GM18520 (cell line): ENCODE data around the gene PTPN1.
A peak's percentile ranks its signal among the peaks of the same experiment; 100 is the strongest.
"Not testable (repeated sequence)": the region's sequence is repeated elsewhere in the genome, so short reads cannot be mapped to it uniquely, and the experiment has no call there.

Experiments used
- ATAC-seq: cut with Tn5 transposase; IDR thresholded peaks from one replicate; pipeline ENCODE4 v1.9.1; 2021; ENCODE audit not compliant: unreplicated experiment

Gene PTPN1

GRCh38 chr20:50527068-50527605 is 17.0 kb downstream of the PTPN1 start:
- ATAC-seq: no peak

- ATAC-seq: no peak
Observed at GRCh38 chr20:50528129-50528528, 17.9 kb downstream of the PTPN1 start.

GRCh38 chr20:50528804-50529351 is 18.7 kb downstream of the PTPN1 start:
- ATAC-seq: peak; percentile 67

DNA sequence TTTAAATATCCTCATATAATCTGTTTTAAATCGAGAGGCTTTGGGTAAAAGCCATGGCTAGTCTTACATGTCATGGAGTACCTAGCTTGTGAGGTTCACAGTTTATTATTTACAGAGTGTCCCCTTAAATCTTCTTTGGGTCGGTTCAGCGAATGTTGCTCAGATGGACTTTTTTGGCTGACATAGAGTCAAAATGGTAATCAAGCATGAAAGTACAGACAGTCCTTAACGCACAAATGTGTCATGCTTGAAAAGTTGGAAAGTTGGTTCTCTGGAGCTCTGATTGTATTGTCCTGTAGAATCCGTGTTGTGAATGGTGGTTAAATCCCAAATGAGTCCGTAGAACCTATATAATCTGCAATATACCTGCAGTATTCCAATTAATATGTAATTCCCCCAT is 22.0 kb downstream of the PTPN1 start:
- ATAC-seq: no peak

- no peak for ATAC-seq
Observed at GRCh38 chr20:50533061-50533460, 22.9 kb downstream of the PTPN1 start.

DNA sequence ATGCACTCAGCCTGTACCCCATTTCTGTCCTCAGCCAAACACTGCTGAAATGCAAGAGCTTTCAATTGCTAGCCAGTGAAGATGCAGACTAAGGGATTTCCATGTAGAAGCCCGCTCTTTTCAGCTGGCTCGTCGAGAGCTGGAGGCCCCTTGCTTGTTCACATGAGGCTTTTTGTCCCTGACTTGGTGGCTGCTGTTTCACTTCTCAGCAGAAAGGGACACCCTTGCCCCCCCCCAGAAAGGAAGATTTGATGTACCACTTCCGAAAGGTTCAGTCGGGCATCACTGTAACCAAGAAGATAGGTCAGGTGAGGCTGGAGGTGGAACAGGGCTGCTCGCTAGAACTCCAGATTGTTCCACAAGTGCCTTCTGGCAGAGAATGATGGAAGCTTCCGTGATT is 23.3 kb downstream of the PTPN1 start:
- no peak for ATAC-seq

- no peak for ATAC-seq
Observed at GRCh38 chr20:50534567-50534966, 24.4 kb downstream of the PTPN1 start.

- ATAC-seq: no peak
Observed at GRCh38 chr20:50535162-50535561, 25.0 kb downstream of the PTPN1 start.

DNA sequence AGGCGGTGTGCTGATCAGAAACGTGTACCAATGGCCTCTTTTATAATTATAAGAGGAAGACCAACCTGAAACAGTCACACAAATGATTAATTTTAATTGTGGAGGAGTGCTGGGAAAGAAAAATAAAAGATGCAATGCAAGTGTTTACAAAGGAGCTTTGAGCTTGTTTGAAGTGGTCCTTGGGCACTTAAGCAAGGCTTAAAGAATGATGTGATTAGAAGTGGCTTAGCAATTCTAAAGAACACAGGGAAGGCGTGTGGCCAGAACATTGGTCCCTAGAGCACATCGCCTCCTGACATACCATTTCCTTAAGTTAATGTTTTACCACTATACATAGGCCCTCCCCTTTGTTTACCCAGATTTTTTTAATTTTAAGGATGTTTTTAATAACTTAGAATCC is 26.1 kb downstream of the PTPN1 start:
- no peak for ATAC-seq

GRCh38 chr20:50537546-50538201 is 27.5 kb downstream of the PTPN1 start:
- ATAC-seq: no peak

DNA sequence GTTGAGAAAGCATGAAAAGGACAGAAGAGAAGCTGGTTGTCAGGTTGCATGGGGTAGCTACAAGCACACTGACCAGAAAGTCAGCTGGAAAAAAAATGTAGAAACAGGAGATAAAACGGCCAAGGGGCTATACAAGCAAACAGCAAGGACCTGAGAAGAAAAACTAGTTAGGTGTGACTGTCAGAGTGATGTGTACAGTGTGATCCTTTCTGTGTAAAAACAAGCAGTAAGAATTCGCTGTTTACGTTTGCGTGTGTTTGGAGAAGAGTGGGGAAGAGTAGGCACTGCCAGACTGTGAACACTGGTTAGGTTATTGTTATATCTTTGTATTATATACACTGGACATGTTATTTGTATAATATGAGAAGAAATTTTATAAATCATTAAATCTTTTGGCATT is 28.1 kb downstream of the PTPN1 start:
- no peak for ATAC-seq

GRCh38 chr20:50539798-50540197 is 29.6 kb downstream of the PTPN1 start:
- not testable (repeated sequence) for ATAC-seq

- ATAC-seq: peak; percentile 11
Observed at GRCh38 chr20:50540620-50541605, 30.7 kb downstream of the PTPN1 start.

DNA sequence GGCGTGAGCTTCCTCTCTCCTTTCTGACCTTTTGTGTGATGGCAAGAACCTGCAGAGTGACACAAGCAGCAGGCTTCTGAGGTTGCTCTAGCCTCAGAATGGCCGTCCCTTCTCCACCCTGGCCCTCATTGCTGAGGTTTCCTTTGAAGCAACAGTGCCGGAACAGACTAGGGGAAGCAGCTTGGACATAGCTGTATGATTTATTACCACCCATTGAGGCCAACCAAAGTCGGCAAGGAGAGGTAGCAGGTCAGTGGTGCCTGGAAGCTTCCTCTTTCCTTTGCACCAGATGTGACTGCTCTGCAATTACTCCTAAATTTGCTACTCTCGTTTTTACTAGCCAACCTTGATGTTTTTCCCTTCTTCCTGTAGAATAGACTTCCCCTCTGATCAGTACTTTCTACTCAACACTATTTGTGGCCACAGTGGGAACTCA is 31.4 kb downstream of the PTPN1 start:
- peak; percentile 32 for ATAC-seq

- ATAC-seq: no peak
Observed at GRCh38 chr20:50543326-50543725, 33.1 kb downstream of the PTPN1 start.

- ATAC-seq: no peak
Observed at GRCh38 chr20:50545126-50545525, 34.9 kb downstream of the PTPN1 start.

DNA sequence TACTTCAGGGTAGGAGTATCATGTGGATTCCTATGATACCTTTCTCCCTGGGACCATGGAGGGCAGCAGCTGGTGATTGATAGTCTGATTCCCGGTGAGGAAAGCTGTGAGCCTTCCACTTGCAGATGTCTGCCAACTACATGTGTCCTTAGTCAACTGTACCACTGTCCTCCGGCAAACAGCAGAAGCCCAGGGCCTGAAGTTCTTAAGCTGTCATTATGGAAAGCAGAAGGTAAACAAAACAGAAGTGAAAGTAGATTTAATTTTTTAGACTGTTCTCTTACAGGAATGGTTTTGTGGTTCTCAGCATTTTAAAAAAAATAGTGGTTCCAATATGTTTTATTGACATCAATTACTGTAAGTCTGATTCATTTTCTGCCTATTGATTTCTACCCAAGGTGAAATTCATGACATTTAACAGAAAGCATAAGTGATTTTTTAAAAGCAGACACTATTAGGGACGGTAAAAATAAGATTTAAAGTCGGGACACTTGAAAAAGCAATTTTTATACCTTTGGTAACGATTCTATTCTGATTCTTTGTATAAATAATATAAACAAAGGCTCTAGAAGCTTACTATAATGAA is 36.6 kb downstream of the PTPN1 start:
- no peak for ATAC-seq

- no peak for ATAC-seq
Observed at GRCh38 chr20:50547964-50548363, 37.8 kb downstream of the PTPN1 start.

GRCh38 chr20:50548396-50548795 is 38.2 kb downstream of the PTPN1 start:
- no peak for ATAC-seq

GRCh38 chr20:50550531-50550930 is 40.3 kb downstream of the PTPN1 start:
- ATAC-seq: no peak

DNA sequence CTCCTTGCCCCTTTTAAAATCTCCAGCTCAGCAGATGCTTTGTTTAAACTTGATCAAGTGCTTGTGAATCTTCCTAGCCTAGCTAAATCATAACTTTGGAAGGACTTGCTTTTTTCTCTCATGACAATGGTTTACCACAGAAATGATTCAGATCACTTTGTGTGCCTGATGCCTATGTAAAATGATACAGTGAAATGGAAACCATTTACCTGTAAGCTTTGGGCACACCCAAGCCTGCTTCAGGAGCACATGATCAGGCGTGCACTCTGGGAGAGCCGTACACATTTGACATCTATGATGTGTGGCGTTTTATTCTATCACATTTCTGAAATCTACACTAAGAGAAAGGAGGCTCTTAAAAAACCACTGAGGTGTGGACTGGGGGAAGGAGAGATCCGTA is 41.1 kb downstream of the PTPN1 start:
- no peak for ATAC-seq
